Fibroblast of lung (primary cell): ENCODE data around the gene LPCAT1.

Experiments
- CTCF ChIP-seq, 2 donors: IDR thresholded peaks in 1 of 2; conservative IDR thresholded peaks in 1 of 2; 1 replicate in 1 of 2; 2 replicates in 1 of 2; pipeline ENCODE4 v1.5.1; 2011 to 2012; ENCODE audit warnings: low read length in 2 of 2, control low read depth in 1 of 2, inconsistent platforms in 1 of 2, low read depth in 1 of 2, mild to moderate bottlenecking in 1 of 2
- EZH2 ChIP-seq: IDR thresholded peaks from 2 replicates; pipeline ENCODE4 v1.5.1; 2012; ENCODE audit warnings: low read length, control low read depth, mild to moderate bottlenecking; ENCODE audit errors: missing control alignments

- TF ChIP-seq CTCF (conservative IDR thresholded peaks at IDR 0.05 in 1 of 2, IDR thresholded peaks at IDR 0.05 in 1 of 2; ENCODE audit: low read depth in 1 of 2, low read length in 2 of 2) (no peak), EZH2 (no peak)
Measured at GRCh38 chr5:1443171-1443570, 80.6 kb downstream of the LPCAT1 start.
